Tibial artery (tissue), 4 donors: ENCODE results near the gene CELA2B.
A peak's percentile ranks its signal among the peaks of the same experiment; 100 is the strongest.
"Not testable (repeated sequence)": the region's sequence is repeated elsewhere in the genome, so short reads cannot be mapped to it uniquely, and the experiment has no call there.

Experiments
- DNase-seq, 2 donors: peaks; one replicate each; pipeline ENCODE4 v3.0.0-alpha.2; 2019
- H3K27ac ChIP-seq, 2 donors: fragments of 200-600 bp; sonication (generic) in 1 of 2; 1 replicate in 1 of 2; 2 replicates in 1 of 2; pipeline ENCODE4 v1.5.1; 2018 to 2019; ENCODE audit warnings: mild to moderate bottlenecking in 1 of 2
- H3K27me3 ChIP-seq, 2 donors: fragments of 200-600 bp; sonication (generic) in 1 of 2; one replicate each; pipeline versions ENCODE4 v1.5.1 to v1.6.0; 2016 to 2019
- H3K36me3 ChIP-seq, 3 donors: fragments of 200-600 bp; sonication (generic) in 2 of 3; one replicate each; pipeline ENCODE4 v1.5.1; 2016 to 2019; ENCODE audit warnings: mild to moderate bottlenecking in 2 of 3
- H3K4me1 ChIP-seq, 4 donors: fragments of 200-600 bp; sonication (generic) in 2 of 4; 1 replicate in 3 of 4; 2 replicates in 1 of 4; pipeline ENCODE4 v1.5.1; 2016 to 2019
- H3K4me3 ChIP-seq, 2 donors: fragments of 200-600 bp; sonication (generic) in 1 of 2; 1 replicate in 1 of 2; 2 replicates in 1 of 2; pipeline ENCODE4 v1.5.1; 2018 to 2019; ENCODE audit warnings: mild to moderate bottlenecking in 2 of 2
- H3K9me3 ChIP-seq, 3 donors: fragments of 200-600 bp; sonication (generic) in 1 of 3; one replicate each; pipeline ENCODE4 v1.5.1; 2016 to 2019
- intact Hi-C: fragments of 100-400 bp; cut with DNase I; formaldehyde crosslinking; loops from one replicate; pipeline ENCODE4 v1.15.0; 2023; ENCODE audit warnings: low total_unique reads
- TF ChIP-seq, protein P1 (sequence below), 2 experiments: fragments of 200-600 bp in 1 of 2; fragments of 450-650 bp in 1 of 2; IDR thresholded peaks; one replicate each; pipeline ENCODE4 v1.5.1; 2017 to 2019; ENCODE audit warnings: antibody characterized with exemption in 2 of 2, mild to moderate bottlenecking in 1 of 2, moderate library complexity in 1 of 2

CELA2B gene

DNA sequence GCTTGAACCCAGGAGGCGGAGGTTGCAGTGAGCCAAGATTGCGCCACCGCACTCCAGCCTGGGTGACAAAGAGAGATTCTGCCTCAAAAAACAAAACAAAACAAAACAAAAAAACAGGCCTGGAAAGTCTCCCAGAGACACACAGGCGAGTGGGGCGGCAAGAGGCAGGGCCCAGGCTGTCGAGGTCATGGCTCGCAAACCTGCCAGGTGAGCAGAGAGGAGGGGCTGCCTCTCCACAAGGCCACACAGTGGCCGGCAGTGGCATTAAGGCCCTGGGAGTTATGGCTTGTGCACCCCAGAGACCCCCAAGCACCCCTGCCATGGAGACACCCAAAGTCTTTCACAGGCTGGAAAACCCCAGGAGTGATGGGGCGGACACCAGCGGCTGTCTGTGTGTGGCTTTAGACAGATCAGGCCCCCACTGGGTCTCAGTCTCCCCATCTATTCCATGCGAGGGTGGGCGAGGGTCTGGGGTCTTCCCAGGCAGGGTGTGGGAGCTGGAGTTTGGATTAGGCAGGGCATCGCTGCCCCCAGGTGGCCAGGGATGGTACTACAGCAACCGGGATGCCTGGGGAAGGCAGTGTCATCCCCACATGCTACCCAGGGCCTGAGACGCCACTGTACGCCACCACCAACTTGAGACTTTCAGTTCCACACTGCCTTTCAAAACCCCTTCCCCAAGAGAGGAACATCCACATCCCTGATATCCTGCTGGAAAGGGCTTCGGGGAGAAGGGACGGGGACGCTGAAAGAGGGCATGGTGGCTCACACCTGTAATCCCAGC lies 44.9 kb upstream of the CELA2B start:
- H3K9me3 ChIP-seq = no peaks in the 10 kb centered on the region
- H3K4me1 ChIP-seq = no peaks in the 10 kb centered on the region
- H3K36me3 ChIP-seq = peaks cover 0 to 42% (median 23%) of the 10 kb centered on the region in 3 donors
- peak; percentile 56 to 82 for DNase-seq
- no peaks in the 10 kb centered on the region for H3K27me3 ChIP-seq
- H3K27ac ChIP-seq = no peak overlapping the region
- TF ChIP-seq, protein P1, sequence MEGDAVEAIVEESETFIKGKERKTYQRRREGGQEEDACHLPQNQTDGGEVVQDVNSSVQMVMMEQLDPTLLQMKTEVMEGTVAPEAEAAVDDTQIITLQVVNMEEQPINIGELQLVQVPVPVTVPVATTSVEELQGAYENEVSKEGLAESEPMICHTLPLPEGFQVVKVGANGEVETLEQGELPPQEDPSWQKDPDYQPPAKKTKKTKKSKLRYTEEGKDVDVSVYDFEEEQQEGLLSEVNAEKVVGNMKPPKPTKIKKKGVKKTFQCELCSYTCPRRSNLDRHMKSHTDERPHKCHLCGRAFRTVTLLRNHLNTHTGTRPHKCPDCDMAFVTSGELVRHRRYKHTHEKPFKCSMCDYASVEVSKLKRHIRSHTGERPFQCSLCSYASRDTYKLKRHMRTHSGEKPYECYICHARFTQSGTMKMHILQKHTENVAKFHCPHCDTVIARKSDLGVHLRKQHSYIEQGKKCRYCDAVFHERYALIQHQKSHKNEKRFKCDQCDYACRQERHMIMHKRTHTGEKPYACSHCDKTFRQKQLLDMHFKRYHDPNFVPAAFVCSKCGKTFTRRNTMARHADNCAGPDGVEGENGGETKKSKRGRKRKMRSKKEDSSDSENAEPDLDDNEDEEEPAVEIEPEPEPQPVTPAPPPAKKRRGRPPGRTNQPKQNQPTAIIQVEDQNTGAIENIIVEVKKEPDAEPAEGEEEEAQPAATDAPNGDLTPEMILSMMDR (IDR thresholded peaks at IDR 0.05) = peak; percentile 92 to 98
- no peak overlapping the region for H3K4me3 ChIP-seq
- intact Hi-C loops = no loop called here

DNA sequence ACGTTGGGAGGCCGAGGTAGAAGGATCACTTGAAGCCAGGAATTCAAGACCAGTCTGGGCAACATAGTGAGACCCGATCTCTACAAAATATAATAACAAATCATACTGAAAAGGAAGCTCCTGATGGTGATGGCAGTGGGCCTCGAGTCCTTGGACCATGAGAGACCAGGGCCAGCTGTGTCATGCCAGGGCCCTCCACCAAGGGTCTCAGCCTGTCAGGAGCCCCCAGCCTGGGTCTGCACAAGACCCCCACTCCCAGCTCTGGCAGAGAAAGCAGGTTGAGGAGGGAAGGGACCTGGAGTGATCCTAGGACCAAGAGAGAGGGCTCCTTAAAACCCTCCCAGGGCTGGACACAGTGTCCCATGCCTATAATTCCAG lies 44.3 kb upstream of the CELA2B start:
- Histone ChIP-seq H3K9me3 (no peaks in the 10 kb centered on the region), H3K4me3 (no peak overlapping the region), H3K27me3 (no peaks in the 10 kb centered on the region), H3K4me1 (no peaks in the 10 kb centered on the region), H3K27ac (no peak overlapping the region), H3K36me3 (peaks cover 0 to 36% (median 17%) of the 10 kb centered on the region in 3 donors)
- intact Hi-C loops = no loop called here
- TF ChIP-seq, protein P1 (IDR thresholded peaks at IDR 0.05) = no peak
- DNase-seq = no peak

DNA sequence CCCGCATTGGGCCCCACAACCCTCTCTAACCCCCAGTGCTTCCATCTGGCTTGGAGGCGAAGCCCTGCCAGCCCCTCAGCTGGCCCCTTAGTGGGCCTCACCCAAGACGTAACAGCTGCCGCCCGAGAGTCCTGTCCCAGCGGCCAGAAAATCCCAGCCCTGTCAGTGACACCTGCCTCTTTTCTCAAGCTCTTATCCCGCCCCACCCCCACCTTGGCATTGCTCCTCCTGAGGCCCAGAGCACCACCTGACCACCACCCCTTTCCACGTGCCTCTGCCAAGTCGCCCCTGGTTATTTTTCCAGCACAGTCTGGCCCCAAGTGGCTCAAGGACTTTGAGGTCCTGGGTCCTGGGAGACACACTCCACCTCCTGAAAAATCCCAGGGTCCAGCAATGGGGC lies 43.6 kb upstream of the CELA2B start:
- intact Hi-C loops = no loop called here

DNA sequence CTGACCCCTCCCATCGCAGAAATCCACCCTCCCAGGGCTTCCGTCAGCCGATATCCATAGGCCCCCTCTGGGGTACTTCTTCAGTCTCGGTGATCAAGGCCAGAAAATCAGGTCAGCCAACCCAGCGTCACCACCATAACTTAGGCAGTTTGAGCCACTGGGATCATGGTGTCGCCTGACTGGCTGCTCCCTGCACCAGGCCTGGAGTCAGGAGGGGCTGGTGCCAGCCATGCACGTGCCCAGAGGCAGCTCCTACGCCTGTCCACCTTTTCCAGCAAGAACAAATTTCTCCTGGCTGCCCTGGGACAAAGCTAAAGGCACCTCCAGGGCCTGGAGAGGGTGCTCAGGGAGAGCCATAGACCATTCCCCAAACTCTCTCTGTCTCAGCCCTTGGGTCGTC lies 42.4 kb upstream of the CELA2B start:
- H3K27ac ChIP-seq = no peak overlapping the region
- H3K4me3 ChIP-seq = no peak overlapping the region
- H3K36me3 ChIP-seq = peaks cover 0 to 18% (median 5%) of the 10 kb centered on the region in 3 donors
- H3K9me3 ChIP-seq = no peaks in the 10 kb centered on the region
- intact Hi-C loops = no loop called here
- no peaks in the 10 kb centered on the region for H3K27me3 ChIP-seq
- TF ChIP-seq, protein P1 (IDR thresholded peaks at IDR 0.05) = no peak
- DNase-seq = no peak
- H3K4me1 ChIP-seq = no peaks in the 10 kb centered on the region

More for the DNA sequence above, 43.6 kb upstream of the CELA2B start:
- H3K27me3 ChIP-seq = no peaks in the 10 kb centered on the region
- H3K4me3 ChIP-seq = no peak overlapping the region
- DNase-seq = no peak
- H3K4me1 ChIP-seq = no peaks in the 10 kb centered on the region
- TF ChIP-seq, protein P1 (IDR thresholded peaks at IDR 0.05) = no peak
- H3K9me3 ChIP-seq = no peaks in the 10 kb centered on the region
- peaks cover 0 to 29% (median 9%) of the 10 kb centered on the region in 3 donors for H3K36me3 ChIP-seq
- no peak overlapping the region for H3K27ac ChIP-seq

DNA sequence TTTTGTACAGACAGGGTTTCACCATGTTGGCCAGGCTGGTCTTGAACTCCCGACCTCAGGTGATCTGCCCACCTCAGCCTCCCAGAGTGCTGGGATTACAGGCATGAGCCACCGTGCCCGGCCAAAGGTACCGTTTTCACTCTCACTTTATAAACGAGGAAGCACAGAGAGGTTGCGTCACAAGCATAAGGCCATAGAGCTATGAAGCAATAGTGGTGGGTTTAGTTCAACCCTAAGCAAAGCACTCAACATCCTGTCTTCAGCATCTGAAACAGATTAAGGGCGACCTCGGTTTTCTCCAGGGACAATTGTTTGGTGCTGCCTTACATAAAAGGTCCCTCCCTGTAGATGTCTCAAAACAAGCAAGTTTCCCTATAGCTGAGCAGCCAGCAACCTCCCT lies 41.2 kb upstream of the CELA2B start:
- H3K36me3 ChIP-seq, H3K4me1 ChIP-seq, H3K27me3 ChIP-seq, H3K27ac ChIP-seq, H3K9me3 ChIP-seq, DNase-seq, intact Hi-C loops, H3K4me3 ChIP-seq: not testable (repeated sequence)

DNA sequence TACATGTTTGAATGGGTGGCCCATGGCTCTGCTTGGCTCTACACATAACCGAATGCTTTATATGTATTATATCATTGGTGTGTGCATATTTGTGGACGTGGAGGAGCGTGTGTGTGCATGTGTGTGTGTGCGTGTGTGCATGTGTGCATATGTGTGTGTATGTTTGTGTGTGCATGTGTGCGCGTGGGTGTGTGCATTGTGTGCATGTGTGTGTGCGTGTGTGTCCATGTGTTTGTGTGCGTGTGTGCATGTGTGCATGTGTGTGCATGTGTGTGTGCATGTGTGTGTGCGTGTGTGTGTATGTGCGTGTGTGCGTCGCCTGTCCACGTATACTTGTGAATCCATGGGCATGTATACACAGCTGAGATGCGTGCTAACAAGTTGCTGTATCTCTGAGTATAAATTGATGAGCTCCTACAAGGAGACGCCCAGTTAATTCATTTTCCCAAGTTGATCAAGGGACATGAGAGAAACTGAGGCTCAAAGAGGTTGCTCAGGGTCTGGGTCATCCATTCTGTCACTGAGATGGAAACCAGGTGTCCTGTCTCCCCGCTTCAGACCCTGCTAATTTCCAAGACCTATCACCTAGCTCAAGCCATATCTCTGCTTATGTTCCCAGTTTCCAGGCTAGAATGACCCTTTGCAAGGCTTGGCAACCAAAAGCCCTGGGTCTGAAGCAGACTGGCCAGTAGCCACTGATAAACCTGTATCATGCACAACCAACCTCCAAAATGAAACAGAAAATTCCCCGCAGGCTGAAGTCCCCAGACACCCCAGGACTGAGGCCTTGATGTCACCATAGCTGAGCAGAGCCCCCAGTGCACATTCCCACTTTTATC lies 40.4 kb upstream of the CELA2B start:
- H3K9me3 ChIP-seq = no peaks in the 10 kb centered on the region
- H3K36me3 ChIP-seq = peaks cover 0 to 5% (median 0%) of the 10 kb centered on the region in 3 donors
- intact Hi-C loops = no loop called here
- no peak for DNase-seq
- TF ChIP-seq, protein P1 (IDR thresholded peaks at IDR 0.05) = no peak
- no peaks in the 10 kb centered on the region for H3K4me1 ChIP-seq
- no peak overlapping the region for H3K4me3 ChIP-seq
- no peaks in the 10 kb centered on the region for H3K27me3 ChIP-seq
- no peak overlapping the region for H3K27ac ChIP-seq
